NCI-H2171 (cell line): ENCODE data around the gene DMWD.
"Not testable (repeated sequence)": the region's sequence is repeated elsewhere in the genome, so short reads cannot be mapped to it uniquely, and the experiment has no call there.

Experiments
- DNase-seq: peaks from one replicate; lab custom pipeline; 2025; lab: John Stamatoyannopoulos, UW

The DMWD gene

GRCh38 chr19:45751483-45751882, 41.2 kb downstream of the DMWD start:
- DNase-seq = not testable (repeated sequence)

- DNase-seq = no peak
These were observed 45.1 kb downstream of the DMWD start for GRCh38 chr19:45747513-45747912.

GRCh38 chr19:45746866-45747265, 45.8 kb downstream of the DMWD start:
- DNase-seq = no peak

DNA sequence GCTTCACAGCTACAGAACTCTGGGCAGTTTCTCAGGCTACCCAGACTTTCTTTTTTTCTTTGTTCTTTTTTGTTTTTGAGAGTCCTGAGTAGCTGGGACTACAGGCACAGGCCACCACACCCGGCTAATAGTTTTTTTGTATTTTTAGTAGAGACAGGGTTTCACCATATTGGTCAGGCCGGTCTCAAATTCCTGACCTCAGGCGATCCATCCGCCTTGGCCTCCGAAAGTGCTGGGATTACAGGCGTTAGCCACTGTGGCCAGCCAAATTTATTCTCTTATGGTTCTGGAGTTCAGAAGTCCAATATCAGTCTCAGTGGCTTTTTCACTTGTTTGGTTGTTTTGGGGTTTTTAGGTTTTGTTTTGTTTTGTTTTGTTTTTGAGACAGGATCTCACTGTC, 47.0 kb downstream of the DMWD start:
- no peak for DNase-seq

GRCh38 chr19:45742969-45743368, 49.7 kb downstream of the DMWD start:
- DNase-seq = no peak

DNA sequence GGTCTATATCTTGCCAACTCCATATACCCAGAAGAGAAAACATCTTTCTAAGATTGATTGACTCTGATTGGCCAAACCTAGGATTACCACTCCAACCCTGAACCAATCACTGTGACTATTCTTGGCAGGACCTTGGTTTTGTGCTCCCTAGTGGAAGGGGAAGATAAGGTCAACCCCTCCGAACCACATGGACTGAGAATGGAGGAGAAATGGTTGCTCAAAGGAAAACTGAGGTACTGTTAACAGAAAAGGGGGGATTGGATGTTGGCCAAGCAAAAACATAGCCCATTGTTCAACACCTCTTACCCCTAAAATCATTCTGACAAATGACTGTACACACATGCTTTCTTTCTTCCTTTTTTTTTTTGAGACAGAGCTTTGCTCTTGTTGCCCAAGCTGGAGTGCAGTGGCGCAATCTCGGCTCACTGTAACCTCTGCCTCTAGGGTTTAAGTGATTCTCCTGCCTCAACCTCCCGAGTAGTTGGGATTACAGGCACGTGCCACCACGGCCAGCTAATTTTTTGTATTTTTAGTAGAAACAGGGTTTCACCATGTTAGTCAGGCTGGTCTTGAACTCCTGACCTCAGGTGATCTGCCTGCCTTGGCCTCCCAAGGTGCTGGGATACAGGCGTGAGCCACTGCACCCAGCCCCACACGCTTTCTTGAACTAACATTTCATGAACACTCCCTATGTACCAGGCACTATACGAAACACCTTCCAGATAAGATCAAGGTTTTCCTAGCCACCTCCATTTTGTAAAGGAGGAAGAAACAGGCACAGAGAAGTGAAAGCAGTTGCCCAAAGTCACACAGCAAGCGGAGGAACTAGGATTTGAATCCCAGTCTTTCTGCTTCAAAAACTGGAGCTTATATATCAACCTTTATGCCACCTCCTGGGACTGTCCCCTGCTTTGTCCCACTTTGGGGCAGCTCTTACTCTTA, 52.9 kb downstream of the DMWD start:
- DNase-seq = no peak

- DNase-seq = no peak
These were observed 59.4 kb downstream of the DMWD start, which contains the start of gene MEIOSIN for GRCh38 chr19:45733160-45733810. Gene MEIOSIN, plus strand, starts transcription at chr19:45733439. Its CDS starts 1,938 bp downstream, at chr19:45735377.
